ENCODE data around the gene RIPK4.

DNA sequence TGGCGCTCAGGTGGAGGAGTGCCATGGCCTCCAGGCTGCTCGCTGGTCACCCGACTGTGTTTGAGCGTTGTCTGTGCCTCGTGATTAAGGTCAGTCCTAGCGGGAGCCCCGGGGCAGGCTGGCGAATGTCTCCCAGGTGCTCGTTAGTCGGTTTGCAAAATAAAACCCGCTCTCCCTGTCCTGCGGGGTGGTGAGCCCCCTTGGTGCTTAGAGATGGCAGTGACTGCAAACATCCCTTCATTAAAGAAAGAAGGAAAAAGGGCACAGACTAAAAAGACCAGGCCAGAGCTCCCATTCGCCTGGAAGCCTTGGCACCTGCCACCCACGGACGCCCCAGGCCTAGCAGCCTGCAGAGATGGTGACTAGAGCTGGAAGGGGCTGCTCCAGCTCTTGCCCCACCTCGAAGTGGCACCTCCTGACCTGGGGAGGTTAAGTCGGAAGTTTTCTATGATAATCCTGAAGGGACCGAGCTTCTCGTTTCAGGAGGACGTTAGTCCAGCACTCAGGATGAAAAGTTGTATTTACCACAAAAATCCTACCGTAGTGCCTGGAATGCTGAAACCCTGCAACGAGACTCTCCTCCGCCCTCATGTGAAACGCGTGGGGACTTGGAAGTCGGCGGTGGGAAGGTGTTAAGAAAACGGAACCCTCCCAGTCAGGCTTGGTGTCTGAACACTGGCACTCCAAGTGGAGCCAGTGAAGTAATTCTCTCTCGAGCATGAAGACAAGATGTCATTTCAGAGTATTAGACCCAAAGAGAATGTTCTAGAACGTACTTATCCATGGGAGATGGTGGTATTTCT is 24.6 kb downstream of the RIPK4 start:
- TF ChIP-seq ELF1 (CRISPR knock-in tag; IDR thresholded peaks at IDR 0.05) (no peak), MLX (CRISPR knock-in tag; IDR thresholded peaks at IDR 0.05) (no peak), ZNF577 (CRISPR knock-in tag; IDR thresholded peaks at IDR 0.05; ENCODE audit: borderline replicate concordance, low read depth) (no peak), CTCF (CRISPR knock-in tag; IDR thresholded peaks at IDR 0.05) (no peak), IKZF1 (IDR thresholded peaks at IDR 0.05) (no peak), POLR2A (IDR thresholded peaks at IDR 0.05; ENCODE audit: insufficient read depth in 1 of 2, low read depth in 2 of 2, low read length in 2 of 2) (no peak)
